NCI-H345 (cell line): ENCODE data around the gene MLC1.
A peak's percentile ranks its signal among the peaks of the same experiment; 100 is the strongest.

Source experiments
- DNase-seq: peaks from one replicate; lab custom pipeline; 2025; lab: John Stamatoyannopoulos, UW

Gene MLC1

GRCh38 chr22:50076646-50077535 lies 8.3 kb downstream of the MLC1 start:
- no peak for DNase-seq

DNA sequence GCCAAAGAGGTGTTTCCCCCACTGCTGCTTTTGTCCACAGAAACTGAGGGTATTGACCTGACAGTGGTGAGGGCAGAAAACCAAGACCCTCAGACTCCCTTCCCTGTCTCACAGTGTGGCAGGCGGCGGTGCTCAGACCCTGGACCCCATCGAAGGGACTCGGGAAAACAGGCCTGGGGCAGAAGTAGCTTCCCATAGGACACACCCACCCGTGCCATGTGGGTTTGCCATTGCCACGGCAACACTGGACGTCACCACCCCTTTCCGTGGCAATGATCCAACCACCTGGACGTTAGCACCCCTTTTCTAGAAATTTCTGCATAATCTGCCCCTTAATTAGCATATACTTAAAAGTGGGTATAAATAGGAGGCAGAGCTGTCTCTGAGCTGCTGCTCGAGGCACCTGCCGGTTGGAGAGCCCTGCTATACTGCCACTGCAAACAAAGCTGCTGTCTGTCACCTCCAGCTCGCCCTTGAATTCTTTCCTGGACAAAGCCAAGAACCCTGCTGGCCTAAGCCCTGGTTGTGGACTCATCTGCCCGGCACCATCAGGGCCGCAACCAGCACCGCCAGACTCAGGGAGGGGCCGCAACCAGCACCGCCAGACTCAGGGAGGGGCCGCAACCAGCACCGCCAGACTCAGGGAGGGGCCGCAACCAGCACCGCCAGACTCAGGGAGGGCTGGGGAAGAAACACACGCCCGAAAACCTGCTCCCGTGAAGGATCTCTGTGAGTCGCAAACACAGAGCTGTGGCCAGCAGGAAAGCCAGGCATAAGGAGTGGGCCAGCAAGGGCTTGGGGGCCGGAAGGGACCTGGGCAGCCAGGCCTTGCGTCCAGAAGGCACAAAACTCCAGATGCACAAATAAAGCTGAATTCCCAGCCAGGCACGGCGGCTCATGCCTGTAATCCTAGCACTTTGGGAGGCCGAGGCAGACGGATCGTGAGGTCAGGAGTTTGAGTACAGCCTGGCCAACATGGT lies 10.4 kb downstream of the MLC1 start:
- peak; percentile 74 for DNase-seq

DNA sequence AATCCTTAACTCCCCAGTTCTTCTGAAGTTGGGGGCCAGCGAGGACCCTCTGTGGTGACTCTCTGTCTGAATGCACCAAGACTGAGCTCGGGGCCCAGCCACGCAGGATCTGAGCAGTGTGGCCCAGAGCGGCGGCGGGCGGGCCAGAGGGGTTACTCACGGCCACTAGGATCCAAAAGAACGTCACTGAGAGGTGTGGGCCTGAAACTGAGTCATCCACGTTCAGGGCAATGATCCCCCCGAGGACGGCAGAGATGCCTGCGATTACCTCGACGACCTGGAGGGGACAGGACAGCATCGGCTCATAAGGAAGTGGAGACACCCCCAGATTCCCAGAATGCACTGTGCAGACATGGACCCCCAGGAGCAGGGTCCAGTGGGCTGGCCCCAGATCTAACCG lies 11.2 kb downstream of the MLC1 start:
- DNase-seq: no peak

- DNase-seq: no peak
These were observed 12.3 kb downstream of the MLC1 start for GRCh38 chr22:50072714-50073538.

DNA sequence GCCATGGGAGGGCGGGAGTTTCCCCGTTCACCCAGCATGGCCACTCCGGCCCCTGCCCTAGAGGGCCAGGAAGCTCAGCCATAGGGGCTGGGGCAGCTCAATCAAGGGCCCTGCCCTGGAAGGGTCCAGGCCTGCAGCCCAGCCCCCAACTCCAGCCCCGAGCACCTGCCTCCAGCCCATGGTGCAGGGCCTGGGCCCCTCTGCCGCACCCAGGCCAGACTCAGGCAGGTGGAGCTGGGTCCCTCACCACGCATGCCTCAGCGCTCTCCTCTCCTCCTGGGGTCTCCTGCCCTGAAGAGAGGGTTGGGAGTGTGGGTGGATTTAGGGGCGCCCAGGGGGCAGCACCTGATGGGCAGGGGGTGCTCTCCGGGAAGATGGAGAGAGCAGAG lies 13.1 kb downstream of the MLC1 start:
- no peak for DNase-seq

- no peak for DNase-seq
These were observed 13.6 kb downstream of the MLC1 start for GRCh38 chr22:50071432-50072166.

DNA sequence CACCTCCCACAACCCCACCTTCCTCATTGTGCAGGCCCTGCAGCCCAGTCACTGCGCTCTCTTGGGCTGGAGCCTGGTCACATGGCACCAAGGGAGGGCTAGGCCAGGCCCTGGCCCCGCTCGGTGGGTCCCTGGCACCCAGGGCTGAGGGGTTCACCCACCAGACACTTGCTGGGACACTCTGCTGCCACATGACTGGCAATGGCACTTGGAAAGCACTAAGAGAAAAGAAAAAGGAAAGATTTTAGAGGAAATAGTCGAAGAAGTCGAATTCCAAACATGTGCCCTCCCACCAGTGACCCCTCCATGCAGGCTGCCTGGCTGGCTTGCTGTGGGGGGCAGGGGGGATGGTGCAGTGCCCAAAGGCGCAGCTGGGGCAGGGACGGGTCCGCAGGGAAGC lies 14.9 kb downstream of the MLC1 start:
- no peak for DNase-seq

DNA sequence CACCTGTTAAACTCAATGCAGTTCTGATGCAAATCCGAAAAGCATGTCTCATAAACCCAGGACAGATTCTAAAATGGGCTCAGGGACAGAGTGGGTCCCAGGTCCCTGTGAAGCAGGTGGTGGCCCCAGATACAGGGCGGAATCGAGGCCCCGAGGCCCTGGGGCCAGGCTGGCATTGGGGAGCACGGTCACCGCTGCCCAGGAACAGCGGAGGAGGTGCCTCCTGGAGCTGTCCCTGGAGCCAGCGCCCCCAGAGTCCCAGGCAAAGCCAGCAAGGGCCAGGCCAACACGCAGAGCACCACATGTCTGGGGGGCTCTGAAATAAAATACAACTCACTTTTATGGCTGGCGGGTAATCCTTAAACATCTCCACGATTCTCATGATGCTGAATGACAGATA lies 17.1 kb downstream of the MLC1 start:
- no peak for DNase-seq

- DNase-seq: no peak
These were observed 18.0 kb downstream of the MLC1 start for GRCh38 chr22:50067244-50067643.

DNA sequence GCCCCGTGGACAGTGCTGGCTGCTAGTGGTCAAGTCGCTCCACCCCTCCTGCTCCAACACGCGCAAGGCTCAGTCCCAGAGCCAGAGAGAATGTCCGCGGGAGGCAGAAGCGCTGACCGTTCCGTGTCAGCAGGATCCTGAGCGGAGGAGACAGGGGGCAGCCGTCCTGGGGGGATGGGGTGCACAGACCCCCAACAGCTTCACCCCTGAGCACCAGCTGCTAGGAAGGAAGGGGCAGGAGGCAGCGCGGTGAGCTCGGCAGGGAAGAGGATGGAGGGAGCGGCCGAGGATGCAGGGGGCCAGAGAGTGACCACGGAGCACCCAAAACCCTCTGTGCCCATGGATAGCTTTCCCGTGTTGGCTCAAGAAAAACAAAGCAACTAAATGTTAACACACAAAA lies 20.8 kb downstream of the MLC1 start:
- no peak for DNase-seq

DNA sequence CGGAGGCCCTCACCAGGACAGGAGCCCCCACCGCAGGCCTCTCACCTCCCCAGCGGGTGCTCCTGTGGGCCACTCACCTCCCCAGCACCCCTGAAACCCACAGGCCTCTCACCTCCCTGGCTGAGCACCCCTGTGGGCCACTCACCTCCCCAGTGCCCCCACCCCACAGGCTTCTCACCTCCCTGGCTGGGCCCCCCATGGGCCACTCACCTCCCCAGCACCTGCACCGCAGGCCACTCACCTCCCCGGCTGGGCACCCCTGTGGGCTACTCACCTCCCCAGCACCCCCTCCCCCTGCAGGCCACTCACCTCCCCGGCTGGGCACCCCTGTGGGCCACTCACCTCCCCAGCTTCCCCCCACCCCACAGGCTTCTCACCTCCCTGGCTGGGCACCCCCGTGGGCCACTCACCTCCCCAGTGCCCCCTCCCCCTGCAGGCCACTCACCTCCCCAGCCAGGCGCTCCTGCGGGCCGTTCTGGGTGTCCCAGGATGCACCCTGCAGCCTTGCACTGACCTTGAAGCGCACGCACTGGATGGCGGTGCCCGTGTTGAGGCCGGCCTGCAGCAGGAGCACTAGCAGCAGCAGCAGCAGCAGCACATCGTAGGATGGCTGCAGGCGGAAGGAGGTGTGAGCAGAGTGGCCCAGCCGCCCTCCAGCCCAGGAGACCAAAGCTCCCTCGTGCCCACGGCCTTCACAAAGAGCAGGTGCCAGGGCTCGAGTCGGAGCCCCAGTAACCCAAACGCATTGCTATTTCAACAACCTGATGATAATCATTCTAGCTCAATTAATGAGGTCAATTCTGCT lies 21.4 kb downstream of the MLC1 start:
- DNase-seq: no peak

DNA sequence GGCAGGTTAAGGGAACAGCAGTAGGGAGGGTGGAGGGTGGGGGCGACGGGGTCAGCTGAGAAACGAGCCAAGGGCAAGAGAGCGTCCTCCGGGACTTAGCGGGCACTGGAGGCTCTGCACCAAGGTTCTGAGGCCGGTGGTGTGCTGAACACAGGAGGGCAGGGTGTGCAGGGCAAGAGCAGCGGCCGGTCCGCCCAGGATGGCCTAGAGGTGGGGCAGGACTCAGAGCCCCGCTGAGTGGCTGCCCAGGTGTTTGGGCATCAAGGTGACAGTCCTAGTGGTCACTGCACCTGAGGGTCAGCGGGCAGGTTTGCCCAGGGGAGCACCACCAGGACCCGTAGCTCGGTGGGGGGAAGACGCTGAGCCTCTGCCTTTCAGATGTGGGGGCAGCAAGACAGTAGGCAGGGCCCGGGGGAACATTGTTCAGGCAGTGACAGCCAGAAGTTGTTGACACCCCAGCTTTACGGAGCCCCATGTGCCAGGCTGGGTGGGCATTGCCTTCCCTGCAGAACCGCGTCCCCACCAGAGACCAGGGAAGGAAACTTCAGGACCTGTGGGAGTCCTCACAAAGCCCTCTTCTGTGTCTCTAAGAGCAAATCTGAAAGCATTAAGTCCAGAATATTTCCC lies 22.6 kb downstream of the MLC1 start:
- DNase-seq: no peak

DNA sequence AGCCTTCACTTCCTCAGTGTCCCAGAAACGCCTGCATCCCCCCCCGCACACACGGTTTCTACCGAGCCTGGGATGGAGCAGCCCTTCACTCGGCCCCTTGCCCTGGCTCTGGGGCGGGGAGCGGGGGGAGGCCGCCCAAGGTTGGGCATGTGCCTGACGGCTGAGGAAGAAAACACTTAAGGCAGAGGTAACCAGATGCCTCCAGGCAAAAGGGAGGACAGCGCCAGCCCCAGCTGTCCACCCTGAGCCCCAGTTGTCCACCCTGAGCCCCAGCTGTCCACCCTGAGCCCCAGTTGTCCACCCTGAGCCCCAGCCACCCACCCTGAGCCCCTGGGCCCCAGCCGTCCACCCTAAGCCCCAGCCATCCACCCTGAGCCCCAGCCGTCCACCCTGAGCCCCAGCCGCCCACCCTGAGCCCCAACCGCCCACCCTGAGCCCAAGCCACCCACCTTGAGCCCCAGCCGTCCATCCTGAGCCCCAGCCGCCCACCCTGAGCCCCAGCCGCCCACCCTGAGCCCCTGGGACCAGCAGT lies 23.3 kb downstream of the MLC1 start:
- no peak for DNase-seq

GRCh38 chr22:50061141-50061823 lies 23.9 kb downstream of the MLC1 start:
- DNase-seq: no peak

- DNase-seq: no peak
These were observed 24.6 kb downstream of the MLC1 start for GRCh38 chr22:50060441-50061140.

DNA sequence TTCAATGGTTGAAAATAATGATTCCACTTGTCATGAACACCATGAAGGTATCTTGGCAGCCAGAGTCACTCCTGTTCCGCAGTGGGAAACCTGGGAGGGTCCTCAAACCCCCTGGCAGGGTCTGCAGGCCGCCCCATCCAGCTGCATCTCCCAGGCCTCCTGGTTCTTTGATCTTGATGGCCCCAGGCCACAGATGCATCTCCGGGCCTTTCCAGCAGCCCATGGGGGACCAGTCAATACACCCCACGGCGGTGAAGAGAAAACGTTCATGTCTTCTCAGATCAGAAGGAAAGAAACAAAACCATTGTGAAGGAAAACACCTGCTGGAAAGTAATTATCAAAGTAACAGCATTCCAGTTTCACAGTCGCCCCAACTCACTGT lies 25.4 kb downstream of the MLC1 start:
- no peak for DNase-seq

DNA sequence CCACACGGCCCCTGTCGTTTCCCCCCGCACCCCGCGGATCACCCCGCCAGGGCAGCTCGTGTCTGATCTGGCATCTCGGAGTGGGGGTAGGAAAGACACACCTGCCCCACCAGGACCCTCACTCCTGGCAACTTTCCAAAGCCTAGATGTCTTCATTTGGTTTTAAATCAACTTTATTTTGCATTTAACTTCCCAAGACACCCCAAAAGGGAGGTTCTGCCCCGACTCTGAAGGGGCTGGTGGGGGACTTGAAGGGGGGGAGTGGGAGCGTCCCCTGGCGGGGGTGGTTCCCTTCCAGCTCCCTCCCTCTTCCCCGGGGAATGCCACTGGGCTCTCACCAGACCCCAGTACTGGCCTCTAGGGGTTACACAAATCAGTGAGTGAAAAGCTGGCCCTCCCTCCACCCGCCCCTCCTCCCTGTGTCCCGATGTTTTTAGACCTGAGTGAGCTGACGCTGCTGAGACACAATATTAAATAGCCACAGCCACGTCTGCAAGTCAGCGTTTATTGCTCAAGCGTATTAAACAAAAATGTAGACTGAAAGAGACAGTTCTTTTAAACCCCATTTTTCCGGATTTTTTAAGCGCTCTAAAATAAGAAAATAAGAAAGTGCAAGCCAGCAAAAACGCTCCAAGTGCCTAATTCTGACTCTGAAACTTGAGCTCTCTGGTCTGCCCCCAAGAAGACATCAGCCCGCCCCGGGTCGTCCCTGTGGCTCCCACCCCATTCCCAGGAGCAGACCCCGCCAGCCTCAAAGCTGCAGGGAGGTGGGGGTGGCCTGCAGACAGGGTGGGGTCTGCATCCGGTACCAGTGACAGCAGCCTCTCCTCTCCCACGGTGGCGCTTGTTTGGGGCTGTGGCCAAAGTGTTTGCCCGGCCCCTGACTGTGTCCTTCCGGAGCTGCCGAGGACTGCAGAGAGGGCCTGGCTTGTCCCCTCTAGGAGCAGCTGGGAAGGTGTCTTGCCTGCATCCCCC lies 26.0 kb downstream of the MLC1 start:
- no peak for DNase-seq
